ENCODE data around the gene ANKLE1.

Gene ANKLE1

DNA sequence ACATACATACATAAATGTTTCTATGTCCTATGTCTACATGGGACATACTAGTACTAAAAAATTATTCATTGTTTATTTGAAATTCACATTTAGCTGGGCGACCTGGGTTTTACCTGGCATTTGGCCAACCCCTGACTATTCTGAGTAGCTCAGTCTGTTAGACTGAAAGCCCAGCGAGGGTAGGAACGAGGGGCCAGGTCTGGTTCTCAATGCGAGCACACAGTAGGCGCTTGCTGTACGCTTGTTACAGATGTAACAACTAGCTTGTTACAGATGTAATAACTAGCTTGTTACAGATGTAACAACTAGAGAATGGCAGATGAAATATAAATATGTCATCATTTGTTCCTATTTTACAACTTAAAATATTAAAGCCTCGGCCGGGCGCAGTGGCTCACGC, 53.9 kb downstream of the ANKLE1 start:
- Histone ChIP-seq H3K9ac (ENCODE audit: low read depth, low read length, poor library complexity) (no peak overlapping the region), H3K4me2 (ENCODE audit: insufficient read depth, low read length, poor library complexity, severe bottlenecking) (no peak overlapping the region), H3K18ac (ENCODE audit: low read length) (no peak overlapping the region), H3K79me1 (ENCODE audit: low read depth, low read length) (peaks cover 7% of the 10 kb centered on the region), H3K4me3 (ENCODE audit: low read length in 2 of 2) (no peak overlapping the region), H2BK5ac (ENCODE audit: low read length) (no peak overlapping the region), H3K27ac (replicated peaks; ENCODE audit: low read length) (no peak overlapping the region), H3K23ac (ENCODE audit: low read depth, low read length, poor library complexity) (no peak overlapping the region), H4K8ac (ENCODE audit: low read depth, low read length) (no peak overlapping the region), H3K36me3 (replicated peaks in 1 of 2; ENCODE audit: control insufficient read depth in 2 of 2, insufficient read depth in 2 of 2, low read length in 2 of 2) (peaks cover 26 to 31% of the 10 kb centered on the region in 2 donors), H4K91ac (ENCODE audit: low read depth, low read length, poor library complexity) (no peak overlapping the region), H2AK5ac (ENCODE audit: low read depth, low read length) (no peak overlapping the region), H2BK15ac (ENCODE audit: low read length) (no peak overlapping the region), H3K9me3 (replicated peaks in 1 of 2; ENCODE audit: control insufficient read depth in 2 of 2, insufficient read depth in 1 of 2, low read depth in 1 of 2, low read length in 2 of 2) (peaks cover 3% of the 10 kb centered on the region in 2 donors), H2AFZ (ENCODE audit: low read length) (no peak overlapping the region), H3K27me3 (ENCODE audit: control insufficient read depth in 3 of 3, insufficient read depth in 3 of 3, low read depth in 1 of 3, low read length in 3 of 3) (no peaks in the 10 kb centered on the region), H3K14ac (ENCODE audit: low read length) (no peak overlapping the region), H3K4ac (ENCODE audit: low read length) (no peak overlapping the region), H2BK12ac (ENCODE audit: low read length) (no peak overlapping the region), H3K4me1 (ENCODE audit: control insufficient read depth in 2 of 2, insufficient read depth in 1 of 2, low read depth in 1 of 2, low read length in 2 of 2) (peaks cover 15 to 20% of the 10 kb centered on the region in 2 donors), H2BK120ac (ENCODE audit: low read depth, low read length) (no peak overlapping the region)
- no CpG with 5 or more reads among the region's 10 CpGs for WGBS, 2 donors (ENCODE audit: extremely low coverage in 2 of 2, insufficient read length in 2 of 2, insufficient replicate concordance in 1 of 2)
- DNase-seq (ENCODE audit: low spot score): no peak
